Posterior vena cava (tissue), 2 donors: ENCODE measurements around the gene LEMD2. TPM values are rescaled to one million over a fixed set of nuclear protein-coding genes. Genes with fewer than 3 reads are reported as not detected.

Experiments used
- DNase-seq: peaks from one replicate; pipeline ENCODE4 v3.0.0-alpha.2; 2020; ENCODE audit warnings: low spot score
- intact Hi-C, 2 donors: fragments of 100-400 bp; cut with DNase I; formaldehyde crosslinking; loops; one replicate each; pipeline versions ENCODE4 v1.14.1 to v1.14.2; 2022 to 2023
- total RNA-seq, 2 donors: library from RNA; stranded (reverse); fragmentation: NEBNext Ultra II Directional; extraction: Animal tissue kit (Norgen Biotek cat#: 25700); gene quantifications; one replicate each; pipeline ENCODE4 v1.2.1, GENCODE V29; 2021
- donor health status: DM: yes; HTN: yes; CAD: no.
- donor health status: DM: yes; HTN: yes; CAD: no.

Gene LEMD2
- total RNA-seq, 2 donors from 2014 or later = 38.0 to 41.4 TPM

DNA sequence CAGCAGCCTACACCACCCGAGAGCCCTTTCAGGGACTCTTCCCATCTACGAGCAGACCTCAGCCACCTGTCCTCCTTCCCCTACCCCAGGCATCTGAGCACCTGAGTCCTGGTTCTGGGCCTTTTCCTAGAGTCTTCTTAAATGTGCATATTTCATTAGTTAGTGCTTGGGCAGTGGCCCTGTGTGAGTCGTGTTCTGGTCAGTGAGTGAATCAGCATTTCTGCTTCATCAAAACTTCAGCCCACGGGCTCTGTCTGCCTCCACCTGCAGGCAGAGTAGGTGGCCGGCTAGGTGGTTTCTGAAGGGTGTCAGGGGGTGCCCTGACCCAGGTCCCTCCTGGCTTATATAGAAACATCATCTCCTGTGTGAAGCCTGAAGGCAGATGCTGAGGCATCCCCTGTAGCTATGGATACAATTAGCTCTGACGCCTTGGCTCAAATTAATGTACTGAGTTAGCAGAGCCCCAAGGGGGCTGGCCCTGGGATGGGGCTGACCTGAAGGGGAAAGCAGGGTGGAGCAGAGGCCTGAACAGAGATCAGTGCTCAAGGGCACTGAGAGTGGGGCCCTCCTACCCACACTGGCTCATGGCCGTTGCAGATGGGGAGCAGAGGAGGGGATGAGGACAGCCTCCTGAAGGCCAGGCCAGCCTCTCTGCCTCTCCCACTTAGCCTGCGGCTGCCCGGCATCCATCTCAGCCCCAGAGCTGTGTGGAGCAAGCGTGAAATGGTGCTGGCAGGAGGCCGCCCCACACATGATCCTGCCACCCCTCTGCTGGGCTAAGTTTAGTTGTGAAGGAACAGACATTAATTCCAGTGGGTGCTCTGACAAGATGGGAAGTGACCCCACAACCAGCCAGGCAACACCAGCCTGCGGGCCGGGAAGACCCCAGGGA, 55.9 kb downstream of the LEMD2 start:
- intact Hi-C loops = no loop called here
- no peak for DNase-seq

DNA sequence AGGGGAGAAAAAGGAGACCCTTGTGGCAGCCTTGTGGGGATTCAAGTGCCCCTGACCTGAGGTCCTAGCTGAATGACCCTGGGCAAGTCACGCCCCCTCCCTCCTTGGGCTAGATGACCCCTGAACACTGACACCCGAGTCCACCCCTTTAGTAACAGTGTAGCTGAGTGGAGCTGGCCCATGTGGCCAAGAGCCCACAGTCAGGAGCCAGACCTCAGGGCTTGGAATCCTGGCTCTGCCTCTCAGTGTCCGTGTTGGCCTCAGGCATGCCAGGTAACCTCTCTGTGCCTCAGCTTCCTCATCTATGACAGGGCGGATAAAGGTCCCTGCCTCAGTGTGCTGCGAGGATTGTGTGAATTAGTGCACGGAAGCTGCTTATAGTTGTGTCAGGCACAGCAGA, 56.5 kb downstream of the LEMD2 start:
- intact Hi-C loops = no loop called here
- no peak for DNase-seq

DNA sequence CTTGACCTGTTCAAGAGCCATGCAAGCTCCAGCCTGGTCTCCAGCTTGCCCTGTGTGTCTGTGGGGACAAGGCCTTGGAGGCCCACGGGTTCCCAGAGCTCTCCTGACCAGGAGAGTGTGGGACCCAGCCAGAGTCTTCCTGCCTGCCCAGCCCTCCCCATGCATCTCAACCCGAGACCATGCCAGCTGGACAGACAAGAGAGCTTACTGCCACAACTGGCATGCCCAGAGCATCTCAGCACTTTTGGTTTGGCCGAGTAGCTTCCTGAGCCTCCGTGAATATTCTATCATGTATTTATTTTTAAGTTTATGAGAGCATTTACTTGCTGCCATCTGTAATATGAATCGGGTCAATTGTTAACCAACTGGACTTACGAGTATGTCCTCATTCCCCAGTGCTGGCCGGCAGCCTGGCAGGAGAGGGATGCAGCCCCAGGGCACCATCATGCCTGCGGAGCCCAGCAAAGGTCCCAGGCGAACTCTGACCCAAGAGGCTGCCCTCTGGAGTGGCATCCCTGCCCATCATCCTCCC, 57.1 kb downstream of the LEMD2 start:
- DNase-seq = no peak
- intact Hi-C loops = no loop called here

DNA sequence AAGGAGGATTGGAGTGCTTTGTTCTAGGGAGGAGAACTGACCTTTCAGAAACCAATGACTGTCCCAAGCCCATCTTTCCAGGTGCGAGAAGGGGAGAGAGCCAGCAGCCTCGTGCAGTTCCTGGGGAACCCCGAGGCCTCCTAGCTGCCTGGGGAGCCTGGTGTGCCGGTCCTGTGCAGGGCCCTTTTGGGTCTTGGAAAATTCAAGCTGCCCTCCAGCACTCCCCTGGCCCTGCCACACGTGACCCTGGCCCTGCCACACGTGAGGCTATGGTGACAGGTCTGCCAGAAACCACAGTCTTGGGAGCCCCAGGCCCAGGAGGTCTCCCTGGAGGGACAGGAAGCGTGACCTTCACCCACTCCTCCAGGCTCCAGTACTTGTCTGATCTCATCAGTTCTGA, 57.9 kb downstream of the LEMD2 start:
- DNase-seq = no peak
- intact Hi-C loops = no loop called here

DNA sequence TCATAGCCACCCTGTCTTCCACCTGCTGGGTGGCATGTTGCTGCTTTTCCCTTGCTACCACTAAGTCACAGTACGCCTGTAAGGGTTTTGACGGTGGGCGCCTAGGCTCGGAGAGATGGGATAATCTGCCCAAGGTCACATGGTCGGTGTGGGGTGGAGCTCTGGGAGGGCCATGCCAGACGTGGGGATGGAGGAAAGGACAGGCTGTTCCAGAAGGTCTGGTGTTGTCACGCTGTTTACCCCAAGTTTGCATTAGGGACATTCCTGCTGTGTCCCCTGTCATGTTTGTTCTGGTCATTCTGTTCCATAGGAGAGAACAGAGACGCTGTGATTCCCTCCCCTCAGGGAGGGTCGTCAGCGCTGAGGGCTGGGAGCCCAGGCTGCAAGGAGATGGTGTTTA, 58.3 kb downstream of the LEMD2 start:
- intact Hi-C loops = no loop called here

DNA sequence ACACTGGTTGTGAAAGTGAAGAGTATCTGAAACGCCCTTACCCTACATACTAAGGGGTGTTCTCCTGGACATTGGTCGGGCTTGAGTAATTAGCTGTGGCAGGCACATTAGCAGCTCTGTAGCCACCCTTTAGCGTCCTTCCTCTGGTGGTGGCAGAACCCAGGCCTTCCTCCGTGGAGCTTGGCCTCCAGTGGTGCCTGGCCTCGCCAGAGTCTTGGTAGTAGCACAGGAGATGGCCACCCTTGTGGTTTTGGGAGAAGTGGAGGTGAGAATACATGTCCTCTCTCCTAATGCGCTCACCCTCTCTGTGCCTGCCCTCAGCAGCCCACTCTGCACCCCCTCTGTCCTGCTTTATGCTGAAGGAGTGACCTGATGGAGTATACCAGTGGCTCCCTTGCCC, 59.9 kb downstream of the LEMD2 start:
- intact Hi-C loops = no loop called here
- no peak for DNase-seq

More for the DNA sequence above, 58.3 kb downstream of the LEMD2 start:
- no peak for DNase-seq

DNA sequence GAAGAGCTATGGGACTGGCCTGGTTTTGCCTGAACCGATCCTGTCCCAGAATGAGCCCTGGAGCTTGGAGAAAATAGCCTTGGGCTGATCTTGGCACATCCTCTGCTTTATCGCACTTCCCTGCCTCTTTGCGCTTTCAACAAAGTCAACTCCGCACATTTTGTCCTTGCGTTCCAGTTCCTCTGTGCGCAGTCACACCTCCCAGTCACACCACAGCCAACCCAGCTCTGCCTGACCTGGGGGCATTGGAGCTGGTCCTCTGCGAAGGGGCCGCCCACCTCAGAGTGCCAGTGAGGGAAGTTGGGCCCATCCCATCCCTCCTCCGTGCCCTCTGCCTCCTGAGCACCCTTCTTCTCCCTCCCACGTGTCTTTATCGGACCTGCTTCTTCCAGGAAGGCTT, 60.5 kb downstream of the LEMD2 start:
- intact Hi-C loops = no loop called here
- no peak for DNase-seq

DNA sequence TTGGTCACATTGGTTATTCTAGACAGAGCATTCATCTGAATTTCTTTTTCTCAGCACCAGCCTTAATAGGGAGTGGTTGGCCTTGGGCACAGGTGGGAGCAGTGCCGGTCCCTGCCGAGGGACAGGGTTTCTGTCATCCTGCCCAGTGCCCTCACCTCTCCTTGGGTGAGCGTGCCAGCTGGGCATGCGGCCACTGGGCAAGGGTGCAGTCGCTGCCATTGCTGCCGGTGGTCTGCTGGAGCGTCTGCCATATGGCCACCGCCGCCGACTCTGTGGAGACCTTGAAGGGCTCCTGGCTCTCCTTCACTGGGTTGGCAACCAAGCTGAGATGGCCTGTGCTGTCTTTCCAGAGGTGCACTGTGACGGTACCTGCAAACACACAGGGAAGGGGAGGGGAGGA, 61.0 kb downstream of the LEMD2 start:
- intact Hi-C loops = no loop called here
- DNase-seq = no peak

DNA sequence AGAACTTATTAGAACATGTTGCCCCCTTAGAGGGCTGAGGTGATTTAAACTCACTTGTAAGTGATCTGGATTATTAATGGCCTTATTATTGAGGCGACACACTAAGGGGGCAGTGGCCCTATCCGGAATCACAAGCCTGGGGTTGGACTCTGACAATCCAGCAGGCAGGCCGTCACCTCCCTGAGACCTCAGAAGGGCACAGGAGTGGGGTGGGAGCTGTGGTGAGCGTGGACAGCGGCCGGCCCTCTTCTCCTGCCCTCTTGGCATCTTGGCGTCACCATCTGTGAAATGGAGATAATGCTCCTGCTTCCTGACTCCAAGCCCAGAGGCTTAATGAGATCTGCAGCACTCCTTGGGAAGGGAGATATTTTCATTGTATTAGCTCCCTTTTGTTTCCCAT, 61.8 kb downstream of the LEMD2 start:
- DNase-seq = no peak
- intact Hi-C loops = no loop called here

DNA sequence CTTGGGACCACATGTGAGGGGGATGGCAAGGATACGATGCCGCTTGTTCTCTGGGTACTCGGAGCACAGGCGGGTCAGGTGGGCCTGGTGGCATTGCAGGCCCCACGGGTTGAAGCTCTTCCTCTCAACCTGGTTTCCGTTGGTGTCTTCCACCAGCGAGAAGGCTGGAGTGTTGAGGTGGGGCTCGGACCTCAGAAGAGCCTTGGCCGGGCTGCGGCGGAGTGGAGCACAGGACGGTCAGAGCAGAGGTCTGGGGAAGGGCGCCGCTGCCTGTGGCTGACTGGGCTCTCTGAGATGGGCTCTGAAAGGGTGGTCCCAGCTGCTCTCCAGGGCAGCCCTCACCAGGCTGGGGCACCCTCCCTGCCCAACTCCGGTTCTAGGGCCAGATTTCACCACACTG, 62.2 kb downstream of the LEMD2 start:
- DNase-seq = no peak
- intact Hi-C loops = no loop called here

DNA sequence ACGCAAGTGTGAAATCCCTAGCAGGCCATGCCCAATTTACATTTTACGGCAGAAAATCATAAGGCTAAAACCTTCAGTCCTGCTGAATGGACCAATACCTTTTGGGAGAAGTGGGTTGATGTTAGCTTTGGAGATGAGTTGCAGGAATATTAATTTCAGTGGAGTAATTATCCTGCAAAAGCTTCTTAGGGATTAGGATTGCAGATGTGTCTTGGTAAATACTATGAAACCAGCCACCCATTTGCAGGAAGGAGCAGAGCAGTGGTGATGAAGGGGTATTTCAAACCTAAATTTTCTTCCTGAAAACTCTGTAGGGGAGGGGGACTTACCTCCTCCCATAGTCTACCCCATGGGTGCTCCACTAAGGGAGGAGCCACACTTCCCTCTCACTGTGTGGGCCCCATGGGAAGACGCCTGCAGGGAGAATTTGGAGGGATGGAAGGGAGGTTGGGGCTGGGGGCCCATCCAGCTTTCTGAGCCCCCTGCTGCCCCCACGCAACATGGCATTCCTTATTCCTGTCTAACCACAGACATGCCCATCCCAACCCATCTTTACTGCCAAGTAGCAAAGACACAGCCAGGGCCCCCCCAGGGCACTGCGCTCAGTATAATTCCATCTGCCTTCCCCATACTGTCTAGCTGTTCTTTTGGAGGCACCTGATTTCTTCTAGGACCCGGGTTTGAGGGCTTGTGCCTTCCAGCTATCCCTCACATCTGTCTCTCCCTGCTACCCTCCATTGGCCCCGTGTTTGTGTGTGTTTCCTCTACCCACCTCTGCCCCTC, 62.8 kb downstream of the LEMD2 start:
- DNase-seq = no peak

DNA sequence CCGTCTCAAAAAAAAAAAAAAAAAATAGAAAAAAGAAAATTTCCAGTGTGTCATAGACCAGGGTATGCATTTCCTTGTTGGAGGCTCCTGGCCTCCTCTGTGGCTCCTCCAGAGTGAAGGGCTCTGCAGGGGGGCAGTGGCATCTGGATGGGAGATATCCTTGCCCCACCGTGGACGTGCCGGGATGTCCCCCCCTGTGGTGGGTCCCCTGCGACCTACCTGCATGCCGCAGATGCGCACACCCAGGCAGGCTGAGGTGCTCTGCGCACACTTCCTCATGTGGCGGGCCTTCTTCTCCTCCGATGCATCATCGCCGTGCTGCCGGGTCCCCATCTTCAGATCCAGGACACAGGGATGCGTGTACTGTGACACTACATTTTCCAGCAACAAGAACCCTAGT, 63.7 kb downstream of the LEMD2 start:
- intact Hi-C loops = no loop called here
- no peak for DNase-seq

More for the DNA sequence above, 62.8 kb downstream of the LEMD2 start:
- intact Hi-C loops = no loop called here

DNA sequence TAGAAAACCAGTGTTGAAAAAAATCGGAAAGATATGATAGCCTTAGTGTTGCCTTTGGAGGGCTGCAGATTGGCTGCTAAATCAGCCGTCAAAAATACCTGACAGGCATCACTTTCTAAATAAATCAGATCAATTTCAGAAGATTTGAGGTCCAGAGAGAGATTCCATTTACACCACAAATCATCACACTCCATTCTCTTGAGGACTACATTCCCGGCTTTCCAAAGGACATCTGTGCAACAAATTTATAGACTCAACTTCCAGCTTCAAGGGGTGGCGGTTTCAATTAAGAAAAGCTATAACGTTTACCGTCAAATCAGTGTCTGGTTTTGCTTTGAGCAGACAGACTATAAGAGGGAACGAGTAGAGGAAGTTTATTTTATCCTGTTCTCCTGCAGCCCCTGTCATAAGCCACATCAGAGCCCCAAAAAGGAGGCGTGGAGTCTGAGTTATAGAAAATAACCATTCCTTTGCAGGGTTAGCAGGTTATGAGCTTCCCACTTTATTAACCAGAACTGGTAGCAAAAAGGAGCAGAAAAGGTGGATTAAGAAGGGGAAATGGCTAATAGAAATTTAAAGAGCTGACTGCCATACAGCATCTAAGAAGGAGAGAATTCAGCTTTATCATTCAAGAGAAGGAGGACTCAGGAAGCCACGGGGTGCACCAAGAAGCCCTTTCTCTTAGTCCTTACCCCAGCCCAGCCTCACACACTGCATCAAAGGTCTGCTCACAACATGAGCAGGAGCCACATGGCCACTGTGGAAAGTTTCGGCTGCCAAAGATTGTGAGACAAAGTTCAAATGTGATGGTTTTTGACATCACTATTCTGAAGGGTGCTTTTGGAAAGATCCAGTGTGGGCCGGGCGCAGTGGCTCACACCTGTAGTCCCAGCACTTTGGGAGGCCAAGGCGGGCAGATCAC, 64.6 kb downstream of the LEMD2 start:
- DNase-seq = no peak
- intact Hi-C loops = no loop called here

DNA sequence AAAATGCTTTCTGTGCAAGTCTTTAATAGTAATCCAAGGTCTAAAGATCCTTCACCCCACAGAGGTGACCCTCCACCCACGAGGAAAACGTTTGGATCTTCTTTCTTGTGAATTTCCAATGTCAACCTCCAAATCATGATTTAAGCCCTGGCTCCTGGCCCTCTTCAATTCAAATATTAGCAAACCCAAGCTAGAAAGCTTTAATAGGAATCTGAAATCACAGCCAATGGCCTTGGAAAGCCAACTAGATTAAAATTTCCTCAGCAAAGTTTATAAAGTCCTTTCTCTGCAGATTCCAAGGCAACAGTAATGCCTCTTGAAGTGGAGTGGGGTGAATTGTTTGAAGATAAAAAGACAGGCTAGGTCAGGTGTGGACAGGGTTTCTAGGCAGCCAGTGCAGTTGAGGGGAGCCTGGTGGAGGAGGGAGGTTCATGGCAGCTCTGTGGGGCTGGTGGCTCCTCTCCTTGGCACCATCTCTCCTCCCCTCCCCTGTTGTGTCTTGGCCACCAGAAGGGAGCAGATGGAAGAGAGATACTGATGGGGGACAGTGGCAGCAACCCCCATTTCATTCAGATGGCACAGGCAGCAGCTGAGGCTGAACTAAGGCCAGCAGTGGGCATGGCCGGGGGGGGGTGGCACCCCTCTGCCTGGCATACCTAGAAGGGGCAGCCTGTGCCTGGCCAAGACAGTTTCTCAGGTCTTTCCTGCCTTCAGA, 65.4 kb downstream of the LEMD2 start:
- intact Hi-C loops = no loop called here
- DNase-seq = no peak

DNA sequence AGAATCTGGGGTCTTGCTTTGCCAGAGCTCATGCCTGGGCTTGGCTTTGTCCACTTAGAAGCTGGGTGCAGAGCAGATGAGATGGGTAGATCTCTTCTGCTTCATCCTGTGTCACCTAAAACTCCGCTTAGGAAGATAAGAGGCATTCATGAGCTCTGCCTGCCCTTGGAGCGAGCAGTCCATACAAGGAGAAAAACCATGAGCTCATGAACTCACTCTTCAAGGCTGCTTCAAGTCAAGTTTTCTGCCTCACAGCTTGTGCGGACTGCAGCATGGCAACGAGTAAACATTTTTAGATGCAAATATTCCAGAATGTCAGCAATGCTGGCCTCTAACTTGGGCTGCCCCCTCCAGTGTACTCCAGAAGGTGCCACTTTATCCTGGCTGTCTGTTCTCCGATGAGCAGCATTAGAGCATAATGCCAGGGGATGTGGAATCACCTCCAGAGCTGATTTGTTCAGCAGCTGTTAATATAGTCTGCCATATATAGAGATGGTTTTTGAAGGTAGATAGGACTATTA, 66.8 kb downstream of the LEMD2 start:
- no peak for DNase-seq
- intact Hi-C loops = no loop called here

DNA sequence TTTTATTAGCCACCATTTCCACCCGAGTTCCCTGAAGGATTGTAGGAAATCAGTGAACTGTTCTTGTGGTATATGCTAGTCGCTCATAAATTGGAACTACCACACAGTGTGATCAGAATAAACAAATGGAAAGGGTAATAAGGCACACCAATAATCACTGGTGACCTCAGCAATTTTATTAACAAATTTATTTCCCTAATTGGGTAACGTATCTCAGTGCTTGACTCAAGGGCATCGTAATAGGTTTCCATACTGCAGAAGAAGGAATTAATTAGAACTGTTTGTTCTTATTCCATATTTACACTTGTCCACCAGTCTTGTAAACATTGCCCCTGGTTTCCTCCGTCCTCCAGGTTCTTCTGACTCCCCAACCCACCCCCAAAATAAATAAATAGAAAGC, 67.4 kb downstream of the LEMD2 start:
- intact Hi-C loops = no loop called here

More for the DNA sequence above, 67.4 kb downstream of the LEMD2 start:
- DNase-seq = no peak
